Naive thymus-derived CD4-positive, alpha-beta T cell (primary cell): ENCODE data around the gene WNT11. TPM values are rescaled to one million over a fixed set of nuclear protein-coding genes. Genes with fewer than 3 reads are reported as not detected.
A peak's percentile ranks its signal among the peaks of the same experiment; 100 is the strongest.

ENCODE experiments used
- ATAC-seq: fragments of 150-1000 bp; cut with Tn5 transposase; 2 replicates; pipeline ENCODE4 v1.10.0; 2021; ENCODE audit warnings: mild to moderate bottlenecking, moderate library complexity
- CTCF ChIA-PET: fragments of 350-600 bp; sonication (Branson Sonifier 250); formaldehyde crosslinking; loops from one replicate; lab custom pipeline; 2021; ENCODE audit warnings: antibody characterized with exemption; lab: Charles Lee
- POLR2A ChIA-PET: fragments of 350-600 bp; sonication (Branson Sonifier 250); formaldehyde crosslinking; loops from one replicate; lab custom pipeline; 2021; ENCODE audit warnings: antibody characterized with exemption, inconsistent platforms; lab: Charles Lee
- DNase-seq, 9 donors: peaks; one replicate each; pipeline versions ENCODE4 v3.0.0 to v3.0.0-alpha.2; 2020 to 2022; ENCODE audit warnings: mixed read lengths in 1 of 9
- H3K27ac ChIP-seq: one replicate; pipeline ENCODE4 v1.7.0; 2013; ENCODE audit warnings: mild to moderate bottlenecking, low read depth, low read length, moderate library complexity
- H3K27me3 ChIP-seq, 2 donors: one replicate each; pipeline ENCODE4 v1.7.0; 2013; ENCODE audit warnings: low read length in 2 of 2, mild to moderate bottlenecking in 2 of 2, moderate library complexity in 2 of 2; ENCODE audit not compliant: control insufficient read depth in 2 of 2, insufficient read depth in 2 of 2
- H3K36me3 ChIP-seq, 3 experiments: 1 replicate in 2 of 3; 2 replicates in 1 of 3; pipeline ENCODE4 v1.7.0; 2013; ENCODE audit warnings: low read length in 3 of 3, mild to moderate bottlenecking in 3 of 3, moderate library complexity in 1 of 3; ENCODE audit not compliant: insufficient read depth in 3 of 3, control insufficient read depth in 2 of 3
- H3K4me1 ChIP-seq, 2 donors: one replicate each; pipeline ENCODE4 v1.7.0; 2013; ENCODE audit warnings: low read length in 2 of 2, mild to moderate bottlenecking in 2 of 2, moderate library complexity in 1 of 2; ENCODE audit not compliant: control insufficient read depth in 2 of 2, insufficient read depth in 2 of 2
- H3K4me3 ChIP-seq: 2 replicates; pipeline ENCODE4 v1.7.0; 2013; ENCODE audit warnings: mild to moderate bottlenecking, low read length
- H3K9me3 ChIP-seq, 3 experiments: 1 replicate in 2 of 3; 2 replicates in 1 of 3; pipeline ENCODE4 v1.7.0; 2013; ENCODE audit warnings: low read length in 3 of 3; ENCODE audit not compliant: control insufficient read depth in 2 of 3
- H3K27ac Mint-ChIP-seq, 9 donors: one replicate each; pipeline ENCODE4 v1.8.0; 2020 to 2022; ENCODE audit warnings: mixed read lengths in 9 of 9, mild to moderate bottlenecking in 8 of 9, moderate library complexity in 5 of 9, inconsistent platforms in 2 of 9
- H3K27me3 Mint-ChIP-seq, 5 donors: one replicate each; pipeline ENCODE4 v1.8.0; 2021 to 2022; ENCODE audit warnings: mixed read lengths in 5 of 5, mild to moderate bottlenecking in 1 of 5
- H3K36me3 Mint-ChIP-seq, 5 donors: one replicate each; pipeline ENCODE4 v1.8.0; 2020 to 2022; ENCODE audit warnings: mixed read lengths in 5 of 5, mild to moderate bottlenecking in 3 of 5, inconsistent platforms in 1 of 5
- H3K4me1 Mint-ChIP-seq, 7 donors: one replicate each; pipeline ENCODE4 v1.8.0; 2020 to 2022; ENCODE audit warnings: mixed read lengths in 7 of 7, mild to moderate bottlenecking in 3 of 7, inconsistent platforms in 1 of 7
- H3K4me3 Mint-ChIP-seq, 10 donors: one replicate each; pipeline ENCODE4 v1.8.0; 2020 to 2022; ENCODE audit warnings: mild to moderate bottlenecking in 10 of 10, mixed read lengths in 10 of 10, moderate library complexity in 6 of 10, inconsistent platforms in 2 of 10
- H3K9me3 Mint-ChIP-seq, 11 donors: one replicate each; pipeline ENCODE4 v1.8.0; 2020 to 2022; ENCODE audit warnings: mixed read lengths in 11 of 11, mild to moderate bottlenecking in 4 of 11, inconsistent platforms in 1 of 11, moderate library complexity in 1 of 11
- intact Hi-C, 2 donors: fragments of 100-400 bp; cut with micrococcal nuclease; formaldehyde crosslinking; loops; one replicate each; pipeline ENCODE4 v1.15.1; 2023
- polyA plus RNA-seq, 2 donors: library from polyadenylated mRNA; unstranded; fragments of 300-500 nt; fragmentation: Illumina TruSeq; gene quantifications; one replicate each; pipeline ENCODE4 v1.2.3, GENCODE V29; 2021
- total RNA-seq, 6 experiments: library from RNA in 5 of 6; stranded (reverse) in 5 of 6; gene quantifications; 1 replicate in 5 of 6; 2 replicates in 1 of 6; pipeline ENCODE4 v1.2.3 and lab custom pipeline; 2021 to 2026

Gene WNT11
- total and polyA plus RNA-seq, 7 experiments from 2014 or later = 0.16 to 0.45 (median 0.27) TPM; not detected in 4

DNA sequence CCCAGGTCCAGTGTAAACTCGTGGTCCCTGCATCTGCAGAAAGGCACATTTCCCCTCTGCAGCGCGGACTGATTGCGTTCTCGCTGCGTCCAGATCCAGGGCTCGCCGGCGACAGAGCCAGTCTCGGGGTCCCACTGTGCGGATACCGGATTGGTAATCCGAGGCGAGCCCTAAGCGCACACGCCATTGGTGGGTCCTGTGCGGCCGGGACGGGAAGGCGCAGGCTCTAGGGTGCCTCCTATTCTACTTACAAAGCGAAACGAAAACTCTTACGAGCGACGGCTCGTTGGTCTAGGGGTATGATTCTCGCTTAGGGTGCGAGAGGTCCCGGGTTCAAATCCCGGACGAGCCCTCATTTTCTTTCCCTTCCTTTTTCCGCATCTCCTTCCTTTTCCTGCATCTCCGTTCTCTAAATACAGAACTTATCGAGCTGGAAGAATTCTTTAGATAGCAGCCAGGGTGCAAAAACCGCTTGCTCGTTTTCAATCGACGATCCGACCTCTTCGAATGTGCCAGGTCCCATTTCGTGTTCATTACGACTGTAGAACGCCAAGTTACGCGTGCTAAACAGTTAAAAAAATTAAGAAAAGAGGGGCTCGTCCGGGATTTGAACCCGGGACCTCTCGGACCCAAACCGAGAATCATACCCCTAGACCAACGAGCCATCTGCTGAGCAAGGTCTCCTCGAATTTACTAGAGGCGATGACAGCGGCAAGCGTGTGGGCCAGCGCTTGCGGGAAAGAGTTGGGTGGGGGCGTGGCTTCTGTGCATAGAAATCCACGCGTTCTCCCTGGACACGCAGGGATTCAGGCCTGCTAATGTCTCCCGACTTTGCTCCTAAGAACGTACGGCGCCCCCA is 29.2 kb upstream of the WNT11 start:
- ATAC-seq (peak; percentile 87), DNase-seq (peak; percentile 79 to 95 (median 92))
- H3K27ac ChIP-seq = peak overlapping the region; percentile 57
- H3K4me1 ChIP-seq = peaks cover 26 to 40% of the 10 kb centered on the region in 2 donors
- H3K9me3 Mint-ChIP-seq = peaks cover 0 to 16% (median 0%) of the 10 kb centered on the region in 11 donors
- peak overlapping the region; percentile 89 to 99 (median 96) for H3K27ac Mint-ChIP-seq
- ChIA-PET CTCF (interaction anchor here (1.1 to 2.7 kb wide), 4 partner anchors 26 to 84 kb away, joined by 3 to 10 read pairs (median 6); no protein-coding TSS in a partner anchor), POLR2A (interaction anchor here (0.6 to 2.5 kb wide), 12 partner anchors 10 to 277 kb away, joined by 3 to 12 read pairs (median 4); no protein-coding TSS in a partner anchor)
- H3K4me1 Mint-ChIP-seq = peaks cover 16 to 65% (median 55%) of the 10 kb centered on the region in 7 donors
- peaks cover 0 to 30% (median 0%) of the 10 kb centered on the region in 5 donors for H3K27me3 Mint-ChIP-seq
- peaks cover 0 to 3% (median 0%) of the 10 kb centered on the region in 3 experiments for H3K36me3 ChIP-seq
- H3K4me3 Mint-ChIP-seq = peak overlapping the region; percentile 82 to 94 (median 91)
- peaks cover 0 to 8% (median 0%) of the 10 kb centered on the region in 5 donors for H3K36me3 Mint-ChIP-seq
- intact Hi-C loops = loop anchor here (1.0 to 10.0 kb wide), 9 partner anchors 28 to 809 kb away; partner anchors contain the start of genes GVQW3 (in 2 of the 2), THAP12 (in 2 of the 2), ACER3 (in 1 of the 2) and EMSY (in 1 of the 2)
- H3K4me3 ChIP-seq = peak overlapping the region; percentile 98
- no peaks in the 10 kb centered on the region for H3K9me3 ChIP-seq
- H3K27me3 ChIP-seq = no peaks in the 10 kb centered on the region

DNA sequence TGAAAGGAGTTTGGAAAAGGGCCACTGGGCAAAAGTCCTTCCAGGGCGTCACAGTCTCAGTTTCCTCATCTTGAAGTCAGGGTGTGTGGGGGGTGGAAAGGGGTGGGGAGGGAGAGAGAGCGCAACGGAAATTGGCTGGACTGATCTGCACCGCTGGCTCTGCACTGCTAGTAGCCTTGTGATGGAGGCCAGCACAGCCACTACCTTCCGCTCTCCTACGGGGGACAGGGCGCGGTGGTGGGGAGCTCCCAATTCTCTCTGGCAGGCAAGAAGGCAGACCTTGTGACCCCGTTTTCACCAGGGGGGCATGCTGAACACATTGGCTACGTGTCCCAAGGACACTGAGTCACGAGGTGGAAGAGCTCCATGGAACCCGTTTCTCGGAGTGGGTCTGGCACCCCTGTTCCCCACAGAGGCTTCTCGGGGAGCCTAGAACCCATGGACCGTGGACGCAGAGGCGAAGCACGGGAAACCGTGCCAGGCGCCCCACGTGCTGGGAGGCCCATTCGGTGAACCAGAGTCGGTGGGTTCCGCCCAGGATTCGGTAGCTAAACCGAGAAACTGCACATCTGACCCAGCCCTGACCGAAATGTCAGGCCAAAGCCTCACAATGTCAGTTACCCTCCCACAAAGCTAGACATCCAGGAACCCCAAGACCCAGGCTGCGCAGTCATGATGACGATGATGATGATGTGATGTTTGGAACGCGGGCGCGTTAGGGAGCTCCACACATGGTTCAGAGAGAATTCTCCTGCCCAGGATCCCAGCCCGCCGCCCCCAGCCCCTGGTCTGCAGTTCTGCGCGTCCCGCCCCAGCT is 28.3 kb upstream of the WNT11 start:
- peaks cover 16 to 65% (median 55%) of the 10 kb centered on the region in 7 donors for H3K4me1 Mint-ChIP-seq
- peaks cover 0 to 30% (median 0%) of the 10 kb centered on the region in 5 donors for H3K27me3 Mint-ChIP-seq
- Histone ChIP-seq H3K4me3 (peak overlapping the region; percentile 98), H3K27ac (peak overlapping the region; percentile 57), H3K9me3 (no peaks in the 10 kb centered on the region), H3K27me3 (no peaks in the 10 kb centered on the region), H3K36me3 (peaks cover 0 to 3% (median 0%) of the 10 kb centered on the region in 3 experiments), H3K4me1 (peaks cover 26 to 40% of the 10 kb centered on the region in 2 donors)
- ATAC-seq (peak; percentile 44), DNase-seq (peak in 1 of 9 donors; percentile 29)
- H3K9me3 Mint-ChIP-seq = peaks cover 0 to 16% (median 0%) of the 10 kb centered on the region in 11 donors
- peaks cover 0 to 8% (median 0%) of the 10 kb centered on the region in 5 donors for H3K36me3 Mint-ChIP-seq
- intact Hi-C loops = loop anchor here (1.0 to 10.0 kb wide), 9 partner anchors 27 to 810 kb away; partner anchors contain the start of genes GVQW3 (in 2 of the 2), THAP12 (in 2 of the 2), ACER3 (in 1 of the 2) and DGAT2 (in 1 of the 2)
- ChIA-PET POLR2A (interaction anchor here (0.8 to 2.5 kb wide), 12 partner anchors 10 to 278 kb away, joined by 3 to 12 read pairs (median 4); no protein-coding TSS in a partner anchor), CTCF (interaction anchor here (1.1 to 2.7 kb wide), 7 partner anchors 15 to 85 kb away, joined by 3 to 10 read pairs (median 4); no protein-coding TSS in a partner anchor)
- H3K27ac Mint-ChIP-seq = peak overlapping the region; percentile 89 to 99 (median 96)
- peak overlapping the region; percentile 82 to 94 (median 91) for H3K4me3 Mint-ChIP-seq

DNA sequence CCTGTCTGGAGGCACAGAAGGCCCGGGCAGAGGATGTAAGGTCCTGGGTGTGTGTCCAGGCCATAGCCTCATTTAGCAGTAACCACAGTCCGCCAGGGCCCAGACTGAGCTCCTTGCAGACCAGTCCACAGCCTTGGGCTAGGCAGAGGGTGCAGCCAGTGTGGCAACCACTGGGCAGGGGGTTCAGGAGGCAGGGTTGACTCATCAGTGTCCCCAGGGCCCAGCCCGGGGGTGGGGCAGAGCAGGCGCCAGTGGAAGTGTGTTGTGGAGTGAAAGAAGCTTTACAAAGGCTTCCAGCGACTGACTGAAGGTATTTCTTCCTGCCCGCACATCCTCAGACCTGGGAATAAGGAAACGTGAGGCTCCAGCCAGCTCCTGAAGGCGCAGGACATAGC is 27.7 kb upstream of the WNT11 start:
- peaks cover 0 to 16% (median 0%) of the 10 kb centered on the region in 11 donors for H3K9me3 Mint-ChIP-seq
- Histone ChIP-seq H3K36me3 (peaks cover 0 to 3% (median 0%) of the 10 kb centered on the region in 3 experiments), H3K9me3 (no peaks in the 10 kb centered on the region), H3K4me3 (peak overlapping the region; percentile 98), H3K4me1 (peaks cover 26 to 40% of the 10 kb centered on the region in 2 donors), H3K27me3 (no peaks in the 10 kb centered on the region), H3K27ac (no peak overlapping the region)
- POLR2A ChIA-PET = interaction anchor here (1.0 to 2.5 kb wide), 6 partner anchors 10 to 59 kb away, joined by 3 to 9 read pairs (median 4); no protein-coding TSS in a partner anchor
- H3K27me3 Mint-ChIP-seq = peaks cover 0 to 30% (median 0%) of the 10 kb centered on the region in 5 donors
- CTCF ChIA-PET = interaction anchor here (1.1 to 2.7 kb wide), 6 partner anchors 15 to 85 kb away, joined by 3 to 9 read pairs (median 4); no protein-coding TSS in a partner anchor
- H3K27ac Mint-ChIP-seq = peak overlapping the region in 4 of 9 donors; percentile 31 to 99 (median 98)
- DNase-seq = no peak
- peaks cover 16 to 65% (median 55%) of the 10 kb centered on the region in 7 donors for H3K4me1 Mint-ChIP-seq
- H3K4me3 Mint-ChIP-seq = peak overlapping the region in 9 of 10 donors; percentile 49 to 94 (median 91)
- peaks cover 0 to 8% (median 0%) of the 10 kb centered on the region in 5 donors for H3K36me3 Mint-ChIP-seq
- intact Hi-C loops = loop anchor here (1.0 to 10.0 kb wide), 4 partner anchors 211 to 811 kb away; partner anchors contain the start of genes ACER3 (in 1 of the 2), DGAT2 (in 1 of the 2) and EMSY (in 1 of the 2)
- ATAC-seq = no peak

DNA sequence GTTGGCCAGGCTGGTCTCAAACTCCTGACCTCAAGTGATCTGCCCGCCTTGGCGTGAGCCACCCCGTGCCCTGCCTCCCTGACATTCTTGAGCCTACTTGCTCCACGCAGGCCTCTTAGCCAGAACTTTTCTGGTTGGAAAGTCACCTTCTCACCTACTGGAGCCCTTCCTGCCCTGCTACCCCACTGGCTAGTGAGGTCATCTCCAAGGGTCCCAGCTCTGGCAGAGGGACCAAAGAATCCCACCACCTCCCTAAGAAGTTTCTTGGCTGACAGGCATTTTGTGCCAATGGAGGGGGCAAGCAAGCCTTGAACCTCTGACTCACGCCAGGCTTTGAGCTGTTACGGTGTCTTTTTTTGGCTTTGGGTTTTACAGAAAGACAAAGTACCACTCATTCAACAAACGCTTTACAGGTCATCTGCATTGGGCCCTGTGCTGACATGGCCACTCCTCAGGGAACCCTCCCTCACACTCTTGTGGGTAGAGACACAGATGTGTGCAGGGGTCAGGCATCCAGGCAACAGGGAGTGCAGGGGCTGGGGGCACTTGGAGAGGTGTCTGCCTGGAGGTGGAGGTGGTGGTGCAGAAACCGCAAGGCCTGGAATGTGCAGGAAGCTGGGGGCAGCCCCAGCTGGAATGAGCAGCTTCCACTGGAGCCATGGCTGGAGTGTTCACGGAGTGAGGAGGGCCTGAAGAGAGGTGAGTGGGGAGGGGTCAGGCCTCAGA is 27.1 kb upstream of the WNT11 start:
- POLR2A ChIA-PET = interaction anchor here (1.0 to 1.1 kb wide), 2 partner anchors 11 to 14 kb away, joined by 3 to 4 read pairs; no protein-coding TSS in a partner anchor
- Histone ChIP-seq H3K9me3 (no peaks in the 10 kb centered on the region), H3K27me3 (no peaks in the 10 kb centered on the region), H3K36me3 (peaks cover 0 to 3% (median 0%) of the 10 kb centered on the region in 3 experiments), H3K4me1 (peaks cover 26 to 40% of the 10 kb centered on the region in 2 donors), H3K27ac (no peak overlapping the region), H3K4me3 (no peak overlapping the region)
- Mint-ChIP-seq H3K27me3 (peaks cover 0 to 30% (median 0%) of the 10 kb centered on the region in 5 donors), H3K27ac (peak overlapping the region in 5 of 9 donors; percentile 12 to 99 (median 58)), H3K4me1 (peaks cover 16 to 65% (median 55%) of the 10 kb centered on the region in 7 donors), H3K9me3 (peaks cover 0 to 16% (median 0%) of the 10 kb centered on the region in 11 donors), H3K4me3 (peak overlapping the region; percentile 5 to 94 (median 84)), H3K36me3 (peaks cover 0 to 8% (median 0%) of the 10 kb centered on the region in 5 donors)
- CTCF ChIA-PET = interaction anchor here (1.1 to 2.7 kb wide), 4 partner anchors 14 to 86 kb away, joined by 3 to 9 read pairs (median 4); no protein-coding TSS in a partner anchor
- no peak for ATAC-seq
- intact Hi-C loops = loop anchor here in 1 of 2 donors (10.0 kb wide), 2 partner anchors 631 to 811 kb away; partner anchors contain the start of gene ACER3
- no peak for DNase-seq
